GM19239 (cell line): ENCODE results near the gene CACNA1E.
A peak's percentile ranks its signal among the peaks of the same experiment; 100 is the strongest.

Source experiments
- DNase-seq: peaks from one replicate; pipeline ENCODE4 v3.0.0; 2011; ENCODE audit warnings: low spot score; ENCODE audit not compliant: insufficient read length
- FAIRE-seq: peaks from 2 replicates; lab custom pipeline; 2011; peaks lifted over from hg19 to GRCh38; lab: Jason Lieb, UNC

CACNA1E gene

DNA sequence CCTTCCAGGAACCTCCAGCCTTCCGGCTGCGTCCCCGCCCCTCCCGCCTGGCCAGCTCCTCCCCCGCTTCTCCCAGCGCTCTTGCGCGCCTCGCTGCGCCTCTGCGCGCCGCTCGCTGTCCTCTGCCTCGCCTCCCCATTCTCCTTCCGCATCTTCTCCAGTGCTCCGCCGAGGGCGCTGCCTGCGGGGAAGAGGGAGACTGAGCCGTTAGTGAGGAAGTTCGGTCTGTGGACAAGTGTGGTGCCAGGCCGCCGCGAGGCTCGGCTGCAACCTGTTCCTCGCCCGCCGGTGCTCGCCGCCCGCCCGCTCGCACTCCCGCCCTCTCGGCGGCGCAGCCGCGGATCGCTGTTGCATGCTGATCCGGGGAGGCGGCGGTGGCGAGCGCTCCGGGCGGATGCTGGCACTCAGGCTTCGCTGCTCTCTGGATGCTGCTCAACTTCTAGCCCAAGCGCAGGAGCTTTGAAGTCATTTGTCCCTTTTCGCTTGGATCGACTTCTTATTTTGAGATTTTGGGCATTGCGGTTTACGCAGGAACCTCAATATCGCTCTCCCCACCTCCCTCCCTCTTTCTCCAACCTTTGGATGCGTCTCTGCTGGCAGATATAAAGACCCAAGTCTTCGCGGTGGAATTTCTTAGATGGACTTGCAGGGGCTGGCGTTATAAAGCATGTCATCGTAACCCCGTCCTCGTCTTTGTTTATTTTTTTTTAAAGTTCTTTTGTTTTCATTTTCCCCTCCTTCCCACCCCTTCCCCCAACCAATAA lies 614 bp upstream of the CACNA1E start:
- FAIRE-seq, result peak; percentile 80
- peak; percentile 51 for DNase-seq

DNA sequence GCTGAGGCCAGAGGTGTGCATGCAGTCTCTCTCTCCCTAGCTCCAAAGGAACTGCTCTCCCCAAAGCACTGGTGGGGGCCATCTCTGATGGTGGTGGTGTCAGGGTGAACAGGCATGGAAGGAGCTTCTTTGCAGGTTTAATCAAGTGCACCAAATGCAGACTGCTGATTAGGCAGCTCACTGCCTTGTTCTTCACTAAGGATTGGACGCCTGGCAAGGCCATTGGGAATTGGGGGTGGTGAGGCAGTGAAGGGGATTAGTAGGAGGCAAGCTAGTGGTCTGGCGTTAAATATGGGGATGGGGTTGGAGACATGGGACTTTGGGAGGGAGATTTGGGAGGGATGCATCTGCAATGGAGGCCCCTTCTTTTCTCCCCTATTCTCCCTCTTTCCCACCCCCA lies 1.5 kb downstream of the CACNA1E start:
- FAIRE-seq, result no peak
- no peak for DNase-seq

DNA sequence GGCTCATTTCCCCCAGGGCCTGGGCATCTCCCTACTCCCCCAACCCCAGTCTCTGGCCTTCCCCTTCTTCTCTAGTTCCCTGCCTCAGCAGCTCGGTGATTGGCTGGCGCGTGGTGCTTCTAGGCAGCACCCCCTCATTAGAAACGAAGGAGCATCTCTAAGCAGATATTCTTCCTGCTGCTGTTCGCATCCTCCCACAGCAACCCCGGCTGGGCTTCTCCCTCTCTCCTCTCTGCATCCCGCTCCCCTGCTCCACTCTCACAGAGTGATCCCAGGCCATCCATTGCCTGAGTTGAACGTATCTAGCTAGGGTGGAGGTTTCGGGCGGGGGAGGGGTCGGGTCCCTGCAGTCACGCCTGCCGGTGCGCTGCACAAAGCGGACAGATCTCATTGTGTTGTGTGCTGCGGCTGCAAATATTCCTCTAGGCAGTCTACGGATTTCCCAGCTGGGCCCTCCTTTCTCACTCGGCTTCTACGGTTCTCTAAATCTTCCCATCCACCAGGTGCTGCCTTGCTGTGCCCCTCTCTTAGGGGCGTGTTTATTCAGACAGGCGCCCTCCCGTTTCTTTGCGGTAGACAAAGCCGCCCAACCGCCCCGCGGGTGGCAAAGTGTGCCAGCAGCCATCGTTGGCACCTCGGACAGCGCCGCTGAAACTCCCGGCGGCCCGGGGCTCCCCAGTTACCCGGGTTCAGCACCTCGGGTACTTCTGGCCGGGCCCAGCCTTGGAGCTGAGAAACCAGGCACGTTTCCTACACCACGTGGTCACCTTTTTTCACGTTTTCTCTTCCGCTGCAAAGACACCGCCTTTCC lies 2.2 kb downstream of the CACNA1E start:
- FAIRE-seq (peak; percentile 90), DNase-seq (peak; percentile 42)

DNA sequence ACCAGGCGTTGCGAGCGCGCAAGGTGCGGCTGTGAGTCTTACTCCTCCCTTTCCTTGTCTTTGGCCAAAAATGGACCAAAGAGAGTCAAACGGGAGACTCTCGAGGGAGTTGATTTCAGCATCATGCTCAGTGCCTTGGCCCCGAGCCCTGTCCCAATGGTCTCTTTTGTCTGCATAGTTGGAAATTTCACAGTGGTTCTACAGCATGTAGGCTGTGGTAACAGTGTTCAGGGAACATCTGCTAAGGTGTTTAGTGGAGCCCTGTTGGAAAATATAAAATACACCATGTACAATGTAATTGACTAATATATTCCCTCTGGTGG lies 2.7 kb downstream of the CACNA1E start:
- FAIRE-seq (no peak), DNase-seq (no peak)

DNA sequence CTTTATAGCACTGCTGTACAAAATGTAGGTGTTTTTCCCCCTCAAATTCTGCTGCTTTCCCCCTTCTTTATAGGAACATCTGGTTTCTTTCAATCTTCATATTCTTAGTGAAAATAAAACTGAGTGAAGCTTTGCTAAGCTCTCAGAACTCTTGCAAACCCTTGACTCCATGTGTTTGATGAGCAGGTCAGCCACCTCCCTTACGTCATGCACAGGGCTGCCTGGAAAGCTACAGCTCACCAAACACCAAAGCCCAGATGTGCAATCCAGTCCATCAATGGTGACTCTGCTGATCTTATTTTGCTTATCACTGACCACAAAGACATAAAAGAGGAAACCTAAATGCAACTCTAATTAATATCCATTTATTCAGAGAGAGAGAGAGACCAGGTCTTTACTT lies 5.5 kb downstream of the CACNA1E start:
- FAIRE-seq (no peak), DNase-seq (no peak)

DNA sequence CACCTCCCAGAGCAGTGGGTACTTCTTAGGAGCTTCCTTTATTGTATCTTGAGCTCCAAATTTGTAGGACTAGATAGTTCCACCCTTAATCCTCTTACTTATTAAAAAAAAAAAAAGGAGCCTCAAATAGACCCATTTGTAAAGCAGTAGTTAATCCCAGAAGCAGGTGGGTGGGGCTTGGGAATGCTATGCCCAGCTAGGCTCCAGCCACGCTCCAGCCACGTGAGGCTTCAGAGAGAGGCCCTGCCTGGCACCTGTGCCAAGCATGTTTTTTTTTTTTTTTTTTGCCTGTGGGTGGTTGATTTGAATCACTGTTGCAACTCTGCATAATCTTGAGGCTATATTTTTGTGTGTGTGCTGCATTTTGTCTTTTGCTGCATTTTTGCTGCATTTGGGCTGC lies 7.0 kb downstream of the CACNA1E start:
- no peak for DNase-seq
- no peak for FAIRE-seq

DNA sequence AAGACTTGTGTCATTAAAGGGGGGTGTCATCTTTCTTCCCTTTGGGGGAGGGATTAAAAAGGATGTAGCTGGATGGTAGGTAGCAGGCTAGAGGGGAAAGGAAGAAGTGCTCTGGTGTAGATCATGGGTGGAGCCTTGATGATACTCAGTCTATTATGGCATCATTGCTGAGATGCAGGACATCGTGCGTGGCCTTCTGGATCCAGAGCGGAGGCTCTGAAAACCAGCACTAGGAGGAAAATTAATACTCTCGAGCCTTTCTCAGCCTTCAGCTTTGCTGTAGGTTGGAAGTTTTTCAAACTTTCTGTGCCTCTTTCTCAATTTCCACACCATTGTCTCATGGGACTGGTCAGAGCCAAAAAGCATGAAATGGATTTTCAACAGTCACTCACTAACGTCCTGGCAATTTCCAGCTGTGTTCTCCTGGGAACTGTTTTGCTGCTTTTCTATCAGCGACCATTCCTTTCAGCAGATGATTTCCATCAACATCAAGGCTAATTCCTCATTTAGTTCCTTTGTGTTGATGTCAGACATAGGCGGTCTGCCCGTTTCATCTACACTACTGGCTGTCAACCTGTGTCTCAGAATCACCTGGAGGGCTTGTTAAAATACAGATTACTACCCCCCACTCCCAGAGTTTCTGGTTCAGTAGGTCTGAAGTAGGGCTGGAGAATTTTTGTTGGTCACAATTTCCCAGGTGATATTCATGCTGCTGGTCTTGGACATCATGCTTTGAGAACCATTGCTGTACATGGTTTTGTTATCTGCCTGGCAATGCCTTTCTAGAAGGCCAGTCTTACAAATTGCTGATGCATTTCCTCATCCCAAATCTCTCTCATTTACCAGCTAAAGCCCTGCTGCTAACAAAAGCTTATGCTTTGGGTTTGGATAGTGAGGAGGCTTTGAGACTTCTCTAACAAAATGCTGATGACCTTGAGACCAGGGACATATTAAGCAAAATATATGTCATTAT lies 7.7 kb downstream of the CACNA1E start:
- no peak for DNase-seq
- FAIRE-seq, result no peak

DNA sequence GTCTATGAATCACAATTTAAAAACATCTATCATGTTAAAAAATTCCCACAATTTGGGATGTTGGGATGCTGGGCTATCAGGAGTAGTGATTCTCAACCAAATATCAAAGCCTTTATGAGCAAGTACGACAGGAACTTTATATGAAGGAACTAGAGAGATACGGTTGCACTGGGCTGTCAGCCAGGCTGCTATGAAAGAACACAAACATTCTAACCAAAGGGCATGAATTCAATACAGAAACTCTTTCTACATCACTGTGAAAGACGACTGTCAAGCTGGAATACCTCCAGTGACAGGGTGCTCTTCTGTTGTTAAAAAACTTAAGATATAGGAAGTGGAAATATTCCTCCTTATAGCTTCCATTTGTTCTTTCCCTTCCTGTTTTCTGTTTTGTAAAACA lies 9.8 kb downstream of the CACNA1E start:
- no peak for FAIRE-seq
- no peak for DNase-seq

DNA sequence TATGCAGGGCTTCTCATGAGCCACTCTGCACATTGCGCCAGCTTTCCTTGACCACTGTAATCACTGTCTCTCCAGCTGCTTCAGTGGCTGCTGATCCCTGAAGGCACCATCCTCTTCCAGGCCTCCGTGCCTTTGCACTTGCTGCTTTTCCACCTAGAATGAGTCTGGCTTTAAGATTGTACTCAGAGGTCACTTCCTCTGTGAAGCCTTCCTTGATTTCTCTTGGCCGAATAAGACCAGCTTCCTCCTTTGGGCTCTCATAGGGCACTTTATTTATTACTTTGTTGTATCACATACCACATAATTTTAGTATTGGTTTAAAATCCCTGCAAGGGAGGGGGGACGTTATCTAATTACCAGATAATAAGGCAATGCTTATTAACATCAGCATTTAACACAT lies 10.6 kb downstream of the CACNA1E start:
- DNase-seq, result no peak
- FAIRE-seq, result no peak

DNA sequence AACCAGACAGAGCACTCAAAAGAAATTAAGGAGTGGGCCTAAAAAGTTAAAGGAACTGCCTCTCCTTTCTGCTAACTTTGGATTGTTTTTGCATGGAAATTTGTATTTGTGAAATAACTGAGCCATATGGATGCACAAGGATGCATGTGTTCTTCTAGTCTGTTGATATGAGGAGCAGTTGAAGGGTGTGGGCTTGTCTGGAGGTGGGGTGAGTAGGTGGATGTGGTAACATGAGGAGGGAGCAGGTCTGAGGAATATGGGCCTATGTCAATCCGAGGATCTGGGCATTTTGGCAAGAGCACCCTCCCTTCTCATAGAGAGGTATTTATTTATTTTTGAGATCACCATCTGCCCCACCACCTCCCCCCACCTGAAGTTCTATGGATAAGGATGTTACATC lies 13.4 kb downstream of the CACNA1E start:
- FAIRE-seq, result no peak
- DNase-seq, result no peak

DNA sequence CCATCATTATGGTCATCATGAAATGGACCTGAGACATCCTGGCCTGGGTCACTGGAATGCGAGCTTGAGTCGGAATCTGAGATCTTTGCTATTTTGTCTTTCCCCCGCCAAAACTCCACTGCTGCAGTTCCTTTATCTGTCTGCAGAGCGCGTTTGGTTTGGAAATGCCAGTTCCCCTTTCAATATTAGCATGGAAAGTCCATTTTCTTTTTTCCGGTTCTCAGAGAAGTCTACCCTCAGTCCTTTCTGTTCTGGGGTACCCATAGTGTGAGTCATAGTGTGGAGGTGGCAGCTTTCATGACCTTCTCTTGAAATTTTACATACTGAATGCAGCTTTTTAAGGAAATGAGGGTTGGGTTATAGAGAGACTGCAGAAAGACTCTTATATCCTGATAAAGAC lies 14.6 kb downstream of the CACNA1E start:
- FAIRE-seq (peak; percentile 76), DNase-seq (no peak)

DNA sequence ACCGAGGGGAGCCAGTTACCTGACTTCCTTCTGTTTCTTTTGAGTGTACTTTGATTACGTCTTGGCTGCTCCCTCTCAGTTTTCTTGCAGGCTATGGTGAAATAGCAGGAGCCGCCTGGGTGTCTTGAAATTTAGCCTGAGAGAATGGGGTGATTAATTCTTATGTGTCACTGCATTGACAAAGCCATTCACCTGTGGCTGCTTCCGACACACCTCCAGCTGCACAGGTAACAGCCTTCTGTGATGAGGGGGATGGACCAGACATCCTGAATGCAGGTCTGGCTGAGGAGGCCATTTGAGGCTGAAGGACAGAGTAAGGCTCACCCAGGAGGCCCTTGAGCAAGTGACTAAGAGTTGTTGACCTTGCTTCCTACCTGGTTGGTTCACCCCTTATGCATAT lies 16.5 kb downstream of the CACNA1E start:
- FAIRE-seq (no peak), DNase-seq (no peak)

DNA sequence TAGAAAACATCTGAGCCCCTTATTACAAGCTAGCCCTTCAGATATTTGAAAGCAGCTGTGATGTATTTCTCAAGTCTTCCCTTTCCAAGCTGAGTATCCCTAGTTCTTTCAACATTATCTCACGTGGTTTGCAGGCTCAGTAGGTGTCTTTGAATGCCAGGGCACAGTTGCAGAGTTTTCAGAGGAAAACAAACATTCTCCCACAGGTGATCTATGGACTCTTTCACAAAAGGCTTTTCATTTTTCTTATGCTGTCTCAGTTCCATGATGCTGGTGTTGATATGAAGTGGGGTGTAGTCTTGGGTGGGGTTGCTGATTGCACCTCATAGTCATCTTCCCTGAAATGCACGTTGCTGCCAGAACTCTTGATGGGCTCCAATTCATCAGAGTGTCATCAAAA lies 17.3 kb downstream of the CACNA1E start:
- peak; percentile 52 for FAIRE-seq
- DNase-seq, result no peak

DNA sequence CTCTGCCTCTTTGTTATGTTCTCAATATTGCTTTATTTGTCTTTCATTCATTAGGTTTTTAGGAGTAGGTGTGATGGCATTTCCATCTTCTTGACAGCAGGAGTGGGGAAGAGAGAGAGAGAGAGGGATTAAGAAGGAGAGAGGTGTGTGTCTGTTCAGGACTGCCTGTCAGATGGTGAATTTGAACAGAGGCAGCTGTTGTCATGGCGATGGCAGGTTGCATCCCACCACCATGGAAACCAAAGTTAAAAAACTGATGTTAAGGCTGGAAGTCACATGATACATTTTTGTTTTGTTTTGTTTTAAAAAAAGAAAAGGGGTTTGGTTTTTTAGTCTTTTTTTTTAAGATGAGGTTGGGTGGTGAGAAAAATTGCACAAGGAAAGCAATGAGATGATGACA lies 18.3 kb downstream of the CACNA1E start:
- no peak for DNase-seq

DNA sequence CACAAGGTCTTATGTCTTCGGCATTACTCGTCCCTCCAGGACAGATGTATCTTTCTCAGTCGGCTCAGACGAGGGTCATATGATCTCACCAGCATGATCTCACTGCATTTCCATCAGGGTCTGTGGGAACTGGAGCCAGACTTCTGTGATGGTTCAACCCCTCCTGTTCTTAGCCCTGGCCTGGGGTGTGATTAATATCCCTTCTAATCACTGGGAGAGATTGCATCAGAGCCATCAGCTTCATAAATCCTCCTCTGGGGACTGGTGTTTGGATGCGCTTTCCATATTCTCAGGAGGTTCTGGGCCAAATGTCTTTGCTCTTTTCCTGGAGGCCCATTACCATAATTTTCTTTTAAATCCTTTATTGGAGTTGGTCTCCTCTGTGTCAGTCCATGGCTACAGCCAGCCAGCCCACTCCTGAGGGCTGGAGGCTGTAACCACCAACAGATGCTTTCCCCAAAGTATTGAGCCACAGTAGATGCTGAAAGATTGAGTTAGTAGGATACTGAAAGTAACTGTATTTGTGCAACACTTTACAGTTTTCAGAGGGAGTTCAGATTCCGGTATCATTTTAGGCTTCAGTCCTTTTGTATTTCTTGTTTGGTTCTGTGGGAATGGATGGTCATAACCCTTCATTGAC lies 20.0 kb downstream of the CACNA1E start:
- no peak for DNase-seq
- peak; percentile 39 for FAIRE-seq

More for the DNA sequence above, 18.3 kb downstream of the CACNA1E start:
- no peak for FAIRE-seq

DNA sequence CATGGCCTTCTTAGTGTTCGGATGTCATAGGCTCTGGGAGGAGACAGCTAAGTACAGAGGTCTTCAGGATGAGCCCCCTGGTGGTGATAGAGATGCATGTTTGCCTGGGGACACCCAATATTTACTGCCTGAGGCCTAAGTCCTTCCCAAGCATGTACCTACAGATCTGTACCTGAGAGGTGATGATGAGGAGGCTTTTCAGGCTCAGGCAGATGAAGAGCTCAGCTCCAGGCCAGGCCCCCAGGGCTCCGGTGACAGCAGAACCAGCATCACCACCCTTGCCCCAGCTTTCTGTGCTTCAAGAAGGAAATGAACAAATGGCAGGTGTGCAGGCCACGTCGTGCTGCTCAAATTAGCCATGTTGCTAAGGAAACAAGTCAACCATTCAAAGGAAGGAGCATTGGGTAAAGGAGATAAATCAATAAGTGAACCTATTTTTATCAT lies 21.1 kb downstream of the CACNA1E start:
- DNase-seq, result peak; percentile 45
- FAIRE-seq, result peak; percentile 100

DNA sequence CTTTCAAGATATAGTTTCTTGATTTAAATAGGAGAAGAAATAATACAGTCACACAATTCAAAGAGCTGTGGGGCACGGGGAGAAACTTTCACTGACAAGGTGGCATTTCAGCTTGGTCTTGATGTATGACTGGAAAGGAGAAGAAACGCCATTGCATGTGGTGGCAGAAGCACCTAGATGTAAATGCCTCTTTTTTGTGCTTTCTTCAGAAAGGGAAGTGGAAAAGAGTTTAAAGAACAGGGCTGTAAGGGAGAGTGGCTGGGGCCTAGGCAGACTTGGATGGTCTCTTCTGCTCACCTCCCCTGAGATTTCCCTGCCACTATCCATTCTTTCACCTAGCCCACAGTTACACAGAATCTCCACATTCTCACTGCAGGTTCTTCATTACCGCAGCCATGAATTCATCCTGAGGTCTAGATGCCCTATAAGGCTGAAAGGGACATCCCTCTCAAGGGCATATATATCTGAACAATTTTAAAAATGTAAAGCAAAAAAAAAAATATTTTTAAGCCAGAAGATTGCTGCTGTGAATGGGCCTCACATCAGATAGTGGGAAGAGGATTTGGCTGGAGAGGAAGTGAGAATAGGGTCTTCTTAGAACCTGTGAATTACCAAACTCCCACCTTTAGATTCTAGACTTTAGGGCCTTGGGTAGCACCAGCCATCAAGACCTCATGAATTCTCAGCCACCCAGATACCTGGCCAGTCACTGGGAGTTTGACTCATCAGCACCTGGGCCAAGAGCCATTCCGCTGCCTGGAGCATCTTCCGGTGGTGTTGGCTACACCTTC lies 23.4 kb downstream of the CACNA1E start:
- DNase-seq, result no peak
- FAIRE-seq, result peak; percentile 93

DNA sequence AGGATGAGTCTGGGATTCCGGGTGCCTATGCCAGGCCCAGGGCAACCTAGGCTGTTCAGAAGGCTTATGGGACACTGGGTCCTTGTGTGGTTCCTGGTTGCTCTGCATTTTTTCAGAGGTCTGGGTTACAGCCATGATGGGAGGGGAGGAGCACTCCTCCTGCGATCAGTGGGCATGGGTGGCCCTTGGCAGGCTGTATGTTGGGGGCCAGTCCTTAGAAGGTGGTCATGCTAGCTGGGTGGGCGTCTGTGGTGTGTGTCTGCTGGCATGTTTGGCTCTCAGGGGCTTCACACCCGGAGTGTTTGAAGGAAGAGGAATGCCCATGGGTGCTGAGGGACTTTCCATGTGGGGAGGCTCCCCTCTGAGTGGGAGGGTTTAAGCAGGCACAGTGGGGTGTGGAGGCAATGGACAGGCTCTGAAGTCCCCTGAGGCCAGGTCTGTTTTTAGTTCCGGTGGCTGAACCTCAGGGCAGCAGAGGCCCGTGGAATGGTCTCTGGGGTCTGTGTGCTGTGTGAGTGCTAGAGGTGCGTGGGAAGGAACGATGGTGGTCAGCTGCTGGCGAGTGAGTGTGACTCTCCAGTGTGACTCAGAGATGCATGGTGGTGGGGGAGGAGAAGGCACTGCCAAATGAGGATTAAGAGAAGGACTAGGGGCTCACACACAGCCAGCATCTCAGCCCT lies 25.3 kb downstream of the CACNA1E start:
- FAIRE-seq, result peak; percentile 72
- no peak for DNase-seq

DNA sequence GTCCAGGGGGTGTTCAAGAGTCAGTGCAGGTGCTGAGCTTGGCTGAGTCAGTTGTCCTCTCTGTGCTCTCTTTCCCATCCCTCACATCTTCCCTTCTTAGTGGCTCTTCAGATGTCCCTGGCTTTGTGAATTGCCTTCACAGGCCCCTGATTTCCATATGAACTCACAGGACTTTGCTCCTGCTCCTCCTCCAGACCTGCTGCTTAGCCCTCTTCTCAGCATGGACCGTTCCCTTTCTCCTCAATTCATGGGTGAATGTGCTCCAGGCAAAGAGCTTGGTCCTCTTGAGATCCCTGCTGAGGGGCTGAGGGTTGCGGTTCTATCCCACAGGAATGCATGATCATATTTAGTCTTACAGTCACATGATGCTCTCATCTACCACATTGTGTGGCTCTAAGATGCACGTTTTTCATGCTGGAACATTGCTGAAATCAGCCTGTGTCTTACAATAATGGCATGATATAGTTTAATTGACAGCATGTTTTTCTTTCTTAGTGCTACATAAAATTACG lies 30.5 kb downstream of the CACNA1E start:
- no peak for FAIRE-seq
- DNase-seq, result no peak
